Smooth muscle cell (in vitro differentiated cells): ENCODE results near the gene ALK. TPM values are rescaled to one million over a fixed set of nuclear protein-coding genes. Genes with fewer than 3 reads are reported as not detected.

Experiments
- DNase-seq: peaks from one replicate; lab custom pipeline; 2025; ENCODE audit not compliant: unreplicated experiment; lab: John Stamatoyannopoulos, UW
- H2AFZ ChIP-seq: fragments of 200-600 bp; sonication (generic); 2 replicates; pipeline ENCODE4 v1.6.0; 2016; ENCODE audit warnings: antibody characterized with exemption, low read depth, mild to moderate bottlenecking
- H3F3A ChIP-seq: fragments of 200-600 bp; sonication (generic); 2 replicates; pipeline ENCODE4 v1.6.0; 2017; ENCODE audit warnings: antibody characterized with exemption, low read depth
- H3K27ac ChIP-seq: fragments of 200-600 bp; sonication (generic); 2 replicates; pipeline ENCODE4 v1.5.1; 2016; ENCODE audit warnings: low read depth, mild to moderate bottlenecking
- H3K27me3 ChIP-seq: fragments of 200-600 bp; sonication (generic); 2 replicates; pipeline ENCODE4 v1.6.1; 2016; ENCODE audit warnings: low read depth, mild to moderate bottlenecking
- H3K36me3 ChIP-seq: fragments of 200-600 bp; sonication (generic); 2 replicates; pipeline ENCODE4 v1.5.1; 2016; ENCODE audit warnings: low read depth
- H3K4me1 ChIP-seq: fragments of 200-600 bp; sonication (generic); 2 replicates; pipeline ENCODE4 v1.5.1; 2016; ENCODE audit warnings: low read depth
- H3K4me2 ChIP-seq: fragments of 200-600 bp; sonication (generic); 2 replicates; pipeline ENCODE4 v1.6.0; 2016; ENCODE audit warnings: mild to moderate bottlenecking
- H3K4me3 ChIP-seq: fragments of 200-600 bp; sonication (generic); 2 replicates; pipeline ENCODE4 v1.5.1; 2016; ENCODE audit warnings: mild to moderate bottlenecking
- H3K79me2 ChIP-seq: fragments of 200-600 bp; sonication (generic); 2 replicates; pipeline ENCODE4 v1.6.0; 2016; ENCODE audit warnings: low read depth, mild to moderate bottlenecking
- H3K9ac ChIP-seq: fragments of 200-600 bp; sonication (generic); 2 replicates; pipeline ENCODE4 v1.6.0; 2016; ENCODE audit warnings: low read depth
- H3K9me3 ChIP-seq: fragments of 200-600 bp; sonication (generic); replicated peaks from 2 replicates; pipeline ENCODE4 v1.5.1; 2016; ENCODE audit warnings: low read depth
- H4K20me1 ChIP-seq: fragments of 200-600 bp; sonication (generic); 2 replicates; pipeline ENCODE4 v1.6.0; 2016; ENCODE audit warnings: low read depth
- WGBS: methylation state at CpG from one replicate; pipeline ENCODE4 v1.1.7; 2016; ENCODE audit warnings: low lambda C conversion rate; 5-methylcytosine and 5-hydroxymethylcytosine counted together
- polyA plus RNA-seq: library from polyadenylated mRNA; unstranded; fragments of >200 nt; fragmentation: Nextera tagmentation; extraction: Ambion mirVana; gene quantifications from 2 replicates; pipeline ENCODE4 v1.2.1, GENCODE V29; 2016
- total RNA-seq: library from RNA; depleted of rRNA; stranded (reverse); fragments of >200 nt; gene quantifications from 2 replicates; pipeline ENCODE4 v1.2.3, GENCODE V29; 2014
- TF ChIP-seq, protein P1 (sequence below): fragments of 200-600 bp; sonication (generic); IDR thresholded peaks from 2 replicates; pipeline ENCODE4 v1.5.1; 2017; ENCODE audit warnings: borderline replicate concordance, mild to moderate bottlenecking, antibody characterized with exemption; ENCODE audit not compliant: insufficient read depth, poor library complexity, severe bottlenecking

The ALK gene
- total and polyA plus RNA-seq, 2 experiments from 2014 or later: 0.13 to 0.19 TPM

DNA sequence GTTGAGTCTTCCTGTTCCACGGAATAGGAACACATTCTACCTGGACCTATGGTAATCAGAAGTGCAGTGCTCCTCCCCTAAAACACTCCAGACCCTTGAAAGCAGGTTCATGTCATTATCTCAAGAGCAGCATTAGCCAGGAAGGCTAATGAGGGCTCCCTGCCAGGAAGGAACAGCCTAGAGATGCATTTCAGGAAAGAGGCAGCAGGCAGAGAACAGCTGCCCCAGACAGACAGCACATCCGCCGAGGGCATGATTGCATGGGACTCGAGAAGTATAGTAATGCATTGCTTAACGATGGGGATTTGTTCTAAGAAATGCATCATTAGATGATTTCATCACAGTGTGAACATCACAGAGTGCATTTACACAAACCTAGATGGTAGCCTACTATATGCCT, 171.5 kb downstream of the ALK start:
- Histone ChIP-seq H3K9me3 (no peaks in the 10 kb centered on the region), H4K20me1 (no peaks in the 10 kb centered on the region), H3K4me1 (peaks cover 5% of the 10 kb centered on the region), H3K9ac (no peak overlapping the region), H3K27ac (peak overlapping the region; percentile 70), H3K4me2 (no peak overlapping the region), H3K79me2 (no peaks in the 10 kb centered on the region), H3K27me3 (no peaks in the 10 kb centered on the region), H3K4me3 (no peak overlapping the region), H3F3A (no peaks in the 10 kb centered on the region), H2AFZ (no peak overlapping the region), H3K36me3 (no peaks in the 10 kb centered on the region)
- DNase-seq: no peak
- TF ChIP-seq, protein P1, sequence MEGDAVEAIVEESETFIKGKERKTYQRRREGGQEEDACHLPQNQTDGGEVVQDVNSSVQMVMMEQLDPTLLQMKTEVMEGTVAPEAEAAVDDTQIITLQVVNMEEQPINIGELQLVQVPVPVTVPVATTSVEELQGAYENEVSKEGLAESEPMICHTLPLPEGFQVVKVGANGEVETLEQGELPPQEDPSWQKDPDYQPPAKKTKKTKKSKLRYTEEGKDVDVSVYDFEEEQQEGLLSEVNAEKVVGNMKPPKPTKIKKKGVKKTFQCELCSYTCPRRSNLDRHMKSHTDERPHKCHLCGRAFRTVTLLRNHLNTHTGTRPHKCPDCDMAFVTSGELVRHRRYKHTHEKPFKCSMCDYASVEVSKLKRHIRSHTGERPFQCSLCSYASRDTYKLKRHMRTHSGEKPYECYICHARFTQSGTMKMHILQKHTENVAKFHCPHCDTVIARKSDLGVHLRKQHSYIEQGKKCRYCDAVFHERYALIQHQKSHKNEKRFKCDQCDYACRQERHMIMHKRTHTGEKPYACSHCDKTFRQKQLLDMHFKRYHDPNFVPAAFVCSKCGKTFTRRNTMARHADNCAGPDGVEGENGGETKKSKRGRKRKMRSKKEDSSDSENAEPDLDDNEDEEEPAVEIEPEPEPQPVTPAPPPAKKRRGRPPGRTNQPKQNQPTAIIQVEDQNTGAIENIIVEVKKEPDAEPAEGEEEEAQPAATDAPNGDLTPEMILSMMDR: no peak
- WGBS: 71% methylated on average over 5 of the region's 5 CpGs

DNA sequence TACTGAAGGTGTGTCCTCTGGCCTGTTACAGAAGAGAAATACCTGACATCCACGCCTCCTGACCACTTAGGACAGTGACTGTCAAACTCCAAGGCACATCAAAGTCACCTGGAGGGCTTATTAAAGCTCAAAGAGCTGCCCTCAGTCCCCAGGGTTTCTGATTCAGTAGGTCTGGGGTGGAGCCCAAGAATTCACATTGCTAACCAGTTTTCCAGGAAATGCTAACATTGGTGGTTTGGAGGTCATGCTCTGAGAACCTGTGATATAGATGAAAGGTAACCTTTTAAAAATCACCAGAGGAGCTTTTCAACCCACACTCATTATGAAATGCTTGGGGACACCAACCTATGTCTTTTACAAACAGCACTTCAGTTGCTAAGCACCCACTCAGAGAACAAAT, 172.3 kb downstream of the ALK start:
- H3K36me3 ChIP-seq: no peaks in the 10 kb centered on the region
- no peak for DNase-seq
- no peak overlapping the region for H2AFZ ChIP-seq
- no peaks in the 10 kb centered on the region for H3F3A ChIP-seq
- H3K4me3 ChIP-seq: no peak overlapping the region
- no peaks in the 10 kb centered on the region for H3K9me3 ChIP-seq
- 74% methylated on average over 1 of the region's 1 CpG for WGBS
- H3K27ac ChIP-seq: peak overlapping the region; percentile 70
- no peaks in the 10 kb centered on the region for H3K27me3 ChIP-seq
- no peaks in the 10 kb centered on the region for H3K79me2 ChIP-seq
- TF ChIP-seq, protein P1: no peak
- H4K20me1 ChIP-seq: no peaks in the 10 kb centered on the region
- no peak overlapping the region for H3K9ac ChIP-seq
- H3K4me1 ChIP-seq: peaks cover 5% of the 10 kb centered on the region
- no peak overlapping the region for H3K4me2 ChIP-seq

DNA sequence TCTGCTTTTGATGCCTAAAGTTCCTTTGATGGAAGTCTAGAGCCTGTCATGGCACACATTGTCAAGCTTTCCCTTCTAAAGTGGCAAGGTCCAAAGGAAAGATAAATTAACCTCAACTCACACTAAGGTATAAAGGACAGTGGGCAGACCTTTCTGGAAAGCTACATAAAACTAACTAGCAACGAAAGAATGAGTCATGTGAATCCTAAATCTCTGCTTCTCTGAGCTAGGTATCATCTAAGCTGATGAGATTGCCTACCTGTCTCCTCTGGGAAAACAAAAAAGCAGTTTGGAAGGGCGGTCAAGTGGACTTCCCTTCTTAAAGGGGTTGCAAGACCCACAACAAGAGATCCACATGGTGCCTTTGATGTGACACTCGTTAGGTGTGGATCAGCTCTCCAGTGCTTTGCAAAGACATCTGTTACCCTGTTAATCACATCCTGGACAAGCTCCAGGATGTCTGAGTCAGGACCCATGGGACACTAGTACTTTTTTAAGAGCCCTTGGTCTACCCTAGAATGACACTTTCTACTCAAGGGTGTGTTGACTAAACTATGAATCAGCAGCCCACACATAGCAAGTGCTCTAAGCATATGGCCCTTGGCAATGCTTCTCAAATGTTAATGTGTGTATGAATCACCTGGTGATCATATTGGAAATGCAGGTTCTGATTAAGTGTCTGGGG, 173.5 kb downstream of the ALK start:
- Histone ChIP-seq H4K20me1 (no peaks in the 10 kb centered on the region), H3K9me3 (no peaks in the 10 kb centered on the region), H2AFZ (no peak overlapping the region), H3K27me3 (no peaks in the 10 kb centered on the region), H3F3A (no peaks in the 10 kb centered on the region), H3K27ac (peak overlapping the region; percentile 75), H3K4me1 (peaks cover 5% of the 10 kb centered on the region), H3K9ac (no peak overlapping the region), H3K79me2 (no peaks in the 10 kb centered on the region), H3K4me3 (no peak overlapping the region), H3K4me2 (no peak overlapping the region), H3K36me3 (no peaks in the 10 kb centered on the region)
- TF ChIP-seq, protein P1: no peak
- 47% methylated on average over 3 of the region's 3 CpGs for WGBS
- no peak for DNase-seq

DNA sequence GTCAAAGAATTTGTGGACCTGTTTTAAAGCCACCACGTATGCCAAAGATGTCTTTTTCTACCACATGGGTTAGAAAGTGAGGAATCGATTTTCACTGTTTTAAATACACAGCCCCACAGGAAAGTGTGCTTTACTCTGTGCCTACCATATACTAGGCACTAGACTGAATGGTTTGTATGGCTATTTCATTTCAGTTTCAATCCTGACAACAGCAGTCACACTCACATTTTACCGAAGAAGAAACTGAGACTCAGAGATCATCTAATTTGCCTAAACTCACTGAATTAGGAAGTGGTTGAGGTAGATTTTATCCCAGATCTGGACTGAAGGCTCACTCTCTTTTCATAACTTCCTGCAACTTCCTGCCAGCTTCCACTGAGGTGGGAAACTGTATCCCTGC, 176.4 kb downstream of the ALK start:
- TF ChIP-seq, protein P1: no peak
- Histone ChIP-seq H3F3A (no peaks in the 10 kb centered on the region), H3K4me3 (no peak overlapping the region), H3K27ac (no peak overlapping the region), H3K27me3 (no peaks in the 10 kb centered on the region), H2AFZ (no peak overlapping the region), H4K20me1 (no peaks in the 10 kb centered on the region), H3K4me1 (peaks cover 5% of the 10 kb centered on the region), H3K79me2 (no peaks in the 10 kb centered on the region), H3K4me2 (no peak overlapping the region), H3K9me3 (no peaks in the 10 kb centered on the region), H3K9ac (no peak overlapping the region), H3K36me3 (no peaks in the 10 kb centered on the region)
- DNase-seq: no peak
- WGBS: 80% methylated on average over 3 of the region's 3 CpGs
